Glutamatergic neuron (in vitro differentiated cells): ENCODE measurements around the gene CLSTN2. TPM values are rescaled to one million over a fixed set of nuclear protein-coding genes. Genes with fewer than 3 reads are reported as not detected.

Experiments
- DNase-seq: peaks from one replicate; pipeline ENCODE4 v3.0.0; 2022
- H3K27ac Mint-ChIP-seq: one replicate; pipeline ENCODE4 v1.8.0; 2020; ENCODE audit warnings: mild to moderate bottlenecking, mixed read lengths, inconsistent platforms; ENCODE audit not compliant: unreplicated experiment
- H3K27me3 Mint-ChIP-seq: one replicate; pipeline ENCODE4 v1.8.0; 2020; ENCODE audit warnings: mild to moderate bottlenecking, moderate library complexity, mixed read lengths, inconsistent platforms; ENCODE audit not compliant: unreplicated experiment
- H3K36me3 Mint-ChIP-seq: one replicate; pipeline ENCODE4 v1.8.0; 2020; ENCODE audit warnings: mild to moderate bottlenecking, mixed read lengths, inconsistent platforms; ENCODE audit not compliant: unreplicated experiment
- H3K4me1 Mint-ChIP-seq: one replicate; pipeline ENCODE4 v1.8.0; 2020; ENCODE audit warnings: mild to moderate bottlenecking, low read depth, mixed read lengths, inconsistent platforms; ENCODE audit not compliant: unreplicated experiment
- H3K4me3 Mint-ChIP-seq: one replicate; pipeline ENCODE4 v1.8.0; 2020; ENCODE audit warnings: mild to moderate bottlenecking, mixed read lengths, inconsistent platforms; ENCODE audit not compliant: unreplicated experiment
- H3K9me3 Mint-ChIP-seq: one replicate; pipeline ENCODE4 v1.8.0; 2020; ENCODE audit warnings: mild to moderate bottlenecking, moderate library complexity, mixed read lengths, inconsistent platforms; ENCODE audit not compliant: unreplicated experiment
- total RNA-seq: library from RNA; stranded (reverse); fragmentation: NEBNext Ultra II Directional; extraction: Animal tissue kit (Norgen Biotek cat#: 25700); gene quantifications from one replicate; pipeline ENCODE4 v1.2.1, GENCODE V29; 2021; ENCODE audit not compliant: unreplicated experiment
- TF ChIP-seq, protein P1 (sequence below): fragments of 200-600 bp; sonication (generic); IDR thresholded peaks from one replicate; pipeline ENCODE4 v1.5.0; 2021; ENCODE audit not compliant: partially characterized antibody, unreplicated experiment

The CLSTN2 gene
- total RNA-seq, 1 donor from 2014 or later: 3.1 TPM

DNA sequence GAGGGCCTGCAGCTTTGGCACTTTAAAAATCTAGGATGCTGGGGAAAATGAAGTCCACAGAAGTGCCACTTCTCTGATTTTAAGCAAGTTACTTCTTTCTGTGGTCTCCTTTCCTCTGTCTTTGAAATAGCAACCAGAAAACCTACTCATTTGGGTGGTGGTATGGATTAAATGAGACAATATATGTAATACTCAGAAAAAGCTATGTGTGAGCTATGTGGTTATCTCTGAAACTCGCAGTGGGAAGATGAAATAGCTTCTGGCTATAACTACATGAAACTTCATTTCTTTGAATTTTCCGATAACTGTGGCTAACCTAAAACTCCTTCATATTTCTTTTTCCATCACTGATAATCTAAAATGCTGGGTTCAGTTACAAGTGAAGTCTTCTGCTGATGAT, 368.9 kb downstream of the CLSTN2 start:
- H3K9me3 Mint-ChIP-seq: peaks cover 3% of the 10 kb centered on the region
- TF ChIP-seq, protein P1, sequence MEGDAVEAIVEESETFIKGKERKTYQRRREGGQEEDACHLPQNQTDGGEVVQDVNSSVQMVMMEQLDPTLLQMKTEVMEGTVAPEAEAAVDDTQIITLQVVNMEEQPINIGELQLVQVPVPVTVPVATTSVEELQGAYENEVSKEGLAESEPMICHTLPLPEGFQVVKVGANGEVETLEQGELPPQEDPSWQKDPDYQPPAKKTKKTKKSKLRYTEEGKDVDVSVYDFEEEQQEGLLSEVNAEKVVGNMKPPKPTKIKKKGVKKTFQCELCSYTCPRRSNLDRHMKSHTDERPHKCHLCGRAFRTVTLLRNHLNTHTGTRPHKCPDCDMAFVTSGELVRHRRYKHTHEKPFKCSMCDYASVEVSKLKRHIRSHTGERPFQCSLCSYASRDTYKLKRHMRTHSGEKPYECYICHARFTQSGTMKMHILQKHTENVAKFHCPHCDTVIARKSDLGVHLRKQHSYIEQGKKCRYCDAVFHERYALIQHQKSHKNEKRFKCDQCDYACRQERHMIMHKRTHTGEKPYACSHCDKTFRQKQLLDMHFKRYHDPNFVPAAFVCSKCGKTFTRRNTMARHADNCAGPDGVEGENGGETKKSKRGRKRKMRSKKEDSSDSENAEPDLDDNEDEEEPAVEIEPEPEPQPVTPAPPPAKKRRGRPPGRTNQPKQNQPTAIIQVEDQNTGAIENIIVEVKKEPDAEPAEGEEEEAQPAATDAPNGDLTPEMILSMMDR: no peak
- H3K36me3 Mint-ChIP-seq: peaks cover 8% of the 10 kb centered on the region
- no peak for DNase-seq
- no peaks in the 10 kb centered on the region for H3K27me3 Mint-ChIP-seq
- H3K4me1 Mint-ChIP-seq: no peaks in the 10 kb centered on the region
- H3K4me3 Mint-ChIP-seq: no peak overlapping the region
- H3K27ac Mint-ChIP-seq: no peak overlapping the region

DNA sequence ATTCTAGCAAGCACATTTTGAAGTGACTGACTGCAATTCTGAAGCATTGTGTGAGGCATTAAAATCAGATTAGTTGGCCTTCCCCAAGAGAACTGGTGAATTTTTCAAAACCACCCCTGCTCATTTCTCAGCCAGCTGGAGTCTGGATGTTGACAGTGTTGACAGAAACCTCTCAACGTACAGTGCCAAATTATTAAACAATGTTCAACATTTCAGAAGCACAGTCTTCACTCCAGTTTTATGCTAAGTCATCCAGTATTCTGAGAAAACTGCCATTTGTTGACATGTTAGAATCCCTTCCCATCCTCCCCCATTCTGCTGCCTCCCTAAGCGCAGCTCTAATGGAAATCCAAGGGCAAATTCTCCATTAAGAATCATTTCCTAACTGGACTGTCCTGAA, 373.6 kb downstream of the CLSTN2 start:
- TF ChIP-seq, protein P1: no peak
- Mint-ChIP-seq H3K27me3 (no peaks in the 10 kb centered on the region), H3K4me1 (no peaks in the 10 kb centered on the region), H3K9me3 (peaks cover 3% of the 10 kb centered on the region), H3K36me3 (peaks cover 8% of the 10 kb centered on the region), H3K4me3 (no peak overlapping the region), H3K27ac (no peak overlapping the region)
- no peak for DNase-seq

DNA sequence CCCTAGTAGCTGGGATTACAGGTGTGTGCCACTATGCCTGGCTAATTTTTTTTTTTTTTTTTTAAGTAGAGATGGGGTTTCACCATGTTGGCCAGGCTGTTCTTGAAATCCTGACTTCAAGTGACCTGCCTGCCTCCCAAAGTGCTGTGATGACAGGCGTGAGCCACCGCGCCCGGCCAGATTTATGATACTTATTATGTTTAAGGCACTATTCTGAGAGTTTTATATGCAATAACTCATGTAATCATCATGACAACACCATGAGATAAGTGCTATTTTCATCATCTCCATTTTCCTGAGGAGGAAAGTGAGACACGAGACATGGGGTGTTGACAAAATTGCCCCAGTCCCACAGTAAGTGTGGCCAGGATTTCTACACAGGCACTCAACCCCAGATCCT, 376.4 kb downstream of the CLSTN2 start:
- Mint-ChIP-seq H3K4me3 (no peak overlapping the region), H3K9me3 (peaks cover 3% of the 10 kb centered on the region), H3K36me3 (peaks cover 8% of the 10 kb centered on the region), H3K4me1 (no peaks in the 10 kb centered on the region), H3K27me3 (no peaks in the 10 kb centered on the region), H3K27ac (no peak overlapping the region)
- no peak for DNase-seq
- TF ChIP-seq, protein P1: no peak

DNA sequence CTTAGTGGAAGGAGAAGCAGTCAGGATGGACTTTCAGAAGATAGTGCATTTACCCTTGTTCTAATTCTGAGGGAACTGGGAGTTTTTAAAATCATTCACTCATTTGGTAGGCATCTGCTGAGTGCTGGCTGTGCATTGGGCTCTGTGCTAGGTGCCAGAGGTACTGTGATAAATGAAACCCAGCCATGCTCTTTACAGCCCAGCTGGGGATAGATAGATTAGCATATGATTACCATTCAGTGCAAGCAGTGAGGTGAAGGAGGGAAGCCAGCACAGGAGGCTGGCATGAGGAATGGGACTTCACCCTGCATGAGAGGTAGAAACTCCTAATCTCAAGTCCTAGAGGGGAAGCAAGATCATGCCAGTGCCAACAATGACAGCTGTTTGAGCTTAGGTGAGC, 381.0 kb downstream of the CLSTN2 start:
- Mint-ChIP-seq H3K4me3 (no peak overlapping the region), H3K9me3 (no peaks in the 10 kb centered on the region)
- DNase-seq: no peak

DNA sequence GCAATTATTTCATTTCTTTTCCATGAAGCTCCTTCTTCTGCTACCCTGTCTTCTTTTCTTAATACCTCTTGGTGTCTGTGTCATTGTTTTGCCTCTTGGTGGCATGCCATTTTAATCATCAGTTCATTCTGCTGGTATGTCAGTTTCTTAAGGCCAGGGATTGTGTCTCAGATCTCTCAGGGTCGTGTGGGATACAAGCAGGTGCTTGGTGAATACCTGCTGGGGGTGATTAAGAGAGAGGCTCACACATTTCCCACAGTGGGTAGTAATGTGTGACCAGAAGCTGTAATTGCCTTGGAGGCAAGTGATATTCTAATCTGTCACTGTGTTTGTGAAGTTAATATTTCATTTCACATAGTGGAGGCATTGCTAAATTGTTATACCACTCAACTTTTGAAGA, 381.5 kb downstream of the CLSTN2 start:
- Mint-ChIP-seq H3K9me3 (no peaks in the 10 kb centered on the region), H3K27ac (no peak overlapping the region), H3K4me3 (no peak overlapping the region), H3K4me1 (no peaks in the 10 kb centered on the region), H3K27me3 (no peaks in the 10 kb centered on the region), H3K36me3 (no peaks in the 10 kb centered on the region)
- DNase-seq: no peak
- TF ChIP-seq, protein P1: no peak

More for the DNA sequence above, 381.0 kb downstream of the CLSTN2 start:
- H3K36me3 Mint-ChIP-seq: no peaks in the 10 kb centered on the region
- no peaks in the 10 kb centered on the region for H3K4me1 Mint-ChIP-seq
- H3K27me3 Mint-ChIP-seq: no peaks in the 10 kb centered on the region
- TF ChIP-seq, protein P1: no peak
- H3K27ac Mint-ChIP-seq: no peak overlapping the region
